Left lung (tissue), 10 donors: ENCODE measurements around the gene TRPM5. TPM values are rescaled to one million over a fixed set of nuclear protein-coding genes. Genes with fewer than 3 reads are reported as not detected.

Experiments used
- ATAC-seq: fragments of 200-7000 bp; cut with Tn5 transposase; one replicate; pipeline ENCODE4 v1.9.1; 2020; ENCODE audit warnings: moderate library complexity
- DNase-seq, 4 donors: peaks; one replicate each; pipeline ENCODE4 v3.0.0-alpha.2; 2013 to 2020
- H3K27ac ChIP-seq, 2 donors: fragments of 200-600 bp; sonication (generic) in 1 of 2; one replicate each; pipeline versions ENCODE4 v1.5.0 to v1.8.0; 2020 to 2021
- H3K27me3 ChIP-seq, 2 donors: fragments of 200-600 bp; sonication (generic) in 1 of 2; one replicate each; pipeline versions ENCODE4 v1.5.0 to v1.8.0; 2020 to 2021
- H3K36me3 ChIP-seq, 2 donors: fragments of 200-600 bp; sonication (generic) in 1 of 2; one replicate each; pipeline versions ENCODE4 v1.5.0 to v1.8.0; 2020 to 2021
- H3K4me1 ChIP-seq, 2 donors: fragments of 200-600 bp; one replicate each; pipeline ENCODE4 v1.8.0; 2021
- H3K4me3 ChIP-seq, 2 donors: fragments of 200-600 bp; sonication (generic) in 1 of 2; one replicate each; pipeline versions ENCODE4 v1.5.0 to v1.8.0; 2020 to 2021; ENCODE audit warnings: mild to moderate bottlenecking in 1 of 2
- H3K9me3 ChIP-seq, 2 donors: fragments of 200-600 bp; sonication (generic) in 1 of 2; one replicate each; pipeline versions ENCODE4 v1.5.0 to v1.8.0; 2020 to 2021
- intact Hi-C, 2 donors: fragments of 100-400 bp; cut with DNase I; formaldehyde crosslinking; loops; one replicate each; pipeline versions ENCODE4 v1.11.2 to v1.14.2; 2022
- polyA plus RNA-seq, 6 donors: library from polyadenylated mRNA; unstranded; fragments of 120-200 nt; gene quantifications; one replicate each; pipeline ENCODE4 v1.2.1, GENCODE V29; 2013; ENCODE audit not compliant: insufficient read length in 6 of 6
- total RNA-seq, 2 donors: library from RNA; stranded (reverse); fragmentation: NEBNext Ultra II Directional; extraction: Animal tissue kit (Norgen Biotek cat#: 25700); gene quantifications; one replicate each; pipeline ENCODE4 v1.2.1, GENCODE V29; 2021
- TF ChIP-seq, protein P1 (sequence below), 2 donors: fragments of 200-600 bp; sonication (generic) in 1 of 2; IDR thresholded peaks; one replicate each; pipeline versions ENCODE4 v1.5.0 to v1.8.0; 2021; ENCODE audit warnings: antibody characterized with exemption in 2 of 2
- donor health status: DM: no; HTN: yes; CAD: no.
- donor health status: DM: no; HTN: no; CAD: no.

TRPM5 gene
- total and polyA plus RNA-seq, 8 donors = 0.14 to 0.40 (median 0.31) TPM; not detected in 2

DNA sequence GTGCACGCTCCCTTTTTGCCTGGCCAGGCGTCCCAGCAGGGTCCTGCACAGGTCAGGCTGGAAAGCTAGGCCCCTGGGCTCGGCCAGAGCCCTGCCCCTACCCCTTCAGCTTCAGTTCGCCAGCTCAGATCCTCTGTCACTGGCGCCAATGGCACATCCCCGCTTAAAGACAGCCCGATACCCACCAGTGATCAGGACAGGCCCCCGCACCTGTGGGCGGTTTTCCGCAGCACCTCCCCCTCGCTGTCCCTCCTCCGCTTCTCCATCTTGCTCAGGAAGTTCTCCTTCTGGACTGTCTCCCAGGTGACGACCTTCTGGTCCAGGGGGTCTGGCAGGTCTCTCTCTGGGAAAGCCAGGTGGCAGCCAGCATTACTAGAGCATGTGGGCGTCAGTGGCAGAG is 37.9 kb downstream of the TRPM5 start:
- H3K36me3 ChIP-seq = peaks cover 0 to 30% of the 10 kb centered on the region in 2 donors
- H3K27me3 ChIP-seq = peaks cover 0 to 21% of the 10 kb centered on the region in 2 donors
- H3K4me1 ChIP-seq = peaks cover 6 to 11% of the 10 kb centered on the region in 2 donors
- no peaks in the 10 kb centered on the region for H3K9me3 ChIP-seq
- TF ChIP-seq, protein P1, sequence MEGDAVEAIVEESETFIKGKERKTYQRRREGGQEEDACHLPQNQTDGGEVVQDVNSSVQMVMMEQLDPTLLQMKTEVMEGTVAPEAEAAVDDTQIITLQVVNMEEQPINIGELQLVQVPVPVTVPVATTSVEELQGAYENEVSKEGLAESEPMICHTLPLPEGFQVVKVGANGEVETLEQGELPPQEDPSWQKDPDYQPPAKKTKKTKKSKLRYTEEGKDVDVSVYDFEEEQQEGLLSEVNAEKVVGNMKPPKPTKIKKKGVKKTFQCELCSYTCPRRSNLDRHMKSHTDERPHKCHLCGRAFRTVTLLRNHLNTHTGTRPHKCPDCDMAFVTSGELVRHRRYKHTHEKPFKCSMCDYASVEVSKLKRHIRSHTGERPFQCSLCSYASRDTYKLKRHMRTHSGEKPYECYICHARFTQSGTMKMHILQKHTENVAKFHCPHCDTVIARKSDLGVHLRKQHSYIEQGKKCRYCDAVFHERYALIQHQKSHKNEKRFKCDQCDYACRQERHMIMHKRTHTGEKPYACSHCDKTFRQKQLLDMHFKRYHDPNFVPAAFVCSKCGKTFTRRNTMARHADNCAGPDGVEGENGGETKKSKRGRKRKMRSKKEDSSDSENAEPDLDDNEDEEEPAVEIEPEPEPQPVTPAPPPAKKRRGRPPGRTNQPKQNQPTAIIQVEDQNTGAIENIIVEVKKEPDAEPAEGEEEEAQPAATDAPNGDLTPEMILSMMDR (IDR thresholded peaks at IDR 0.05) = no peak
- H3K27ac ChIP-seq = no peak overlapping the region
- DNase-seq = no peak
- ATAC-seq = no peak
- no peak overlapping the region for H3K4me3 ChIP-seq
- intact Hi-C loops = no loop called here

DNA sequence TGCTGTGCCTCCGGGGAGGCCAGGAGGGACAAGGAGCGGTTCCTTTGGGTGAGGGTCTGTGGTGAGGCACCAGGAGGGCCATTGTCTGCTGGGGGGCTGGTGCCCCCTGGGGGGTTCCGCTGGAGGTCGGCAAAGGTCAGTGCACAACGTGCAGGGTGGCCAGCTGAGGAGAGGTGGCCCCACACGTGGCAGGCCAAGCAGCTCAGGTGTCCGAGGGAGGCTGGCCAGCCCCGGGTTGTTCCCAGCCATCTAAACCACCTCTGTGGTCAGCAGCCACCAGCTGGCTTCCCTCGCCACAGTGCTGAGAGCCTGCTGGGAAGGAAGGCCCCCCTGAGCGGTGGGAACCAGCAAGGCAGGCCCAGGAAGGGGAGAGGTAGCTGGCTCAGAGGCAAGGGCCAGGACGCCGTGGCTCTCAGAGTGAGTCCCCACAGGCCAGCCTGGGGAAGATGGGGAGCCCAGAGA is 39.5 kb downstream of the TRPM5 start:
- Histone ChIP-seq H3K27ac (no peak overlapping the region), H3K9me3 (no peaks in the 10 kb centered on the region), H3K4me3 (no peak overlapping the region), H3K36me3 (peaks cover 0 to 30% of the 10 kb centered on the region in 2 donors), H3K27me3 (peaks cover 0 to 7% of the 10 kb centered on the region in 2 donors), H3K4me1 (peaks cover 7 to 17% of the 10 kb centered on the region in 2 donors)
- TF ChIP-seq, protein P1 (IDR thresholded peaks at IDR 0.05) = no peak
- DNase-seq (no peak), ATAC-seq (no peak)
- intact Hi-C loops = no loop called here

DNA sequence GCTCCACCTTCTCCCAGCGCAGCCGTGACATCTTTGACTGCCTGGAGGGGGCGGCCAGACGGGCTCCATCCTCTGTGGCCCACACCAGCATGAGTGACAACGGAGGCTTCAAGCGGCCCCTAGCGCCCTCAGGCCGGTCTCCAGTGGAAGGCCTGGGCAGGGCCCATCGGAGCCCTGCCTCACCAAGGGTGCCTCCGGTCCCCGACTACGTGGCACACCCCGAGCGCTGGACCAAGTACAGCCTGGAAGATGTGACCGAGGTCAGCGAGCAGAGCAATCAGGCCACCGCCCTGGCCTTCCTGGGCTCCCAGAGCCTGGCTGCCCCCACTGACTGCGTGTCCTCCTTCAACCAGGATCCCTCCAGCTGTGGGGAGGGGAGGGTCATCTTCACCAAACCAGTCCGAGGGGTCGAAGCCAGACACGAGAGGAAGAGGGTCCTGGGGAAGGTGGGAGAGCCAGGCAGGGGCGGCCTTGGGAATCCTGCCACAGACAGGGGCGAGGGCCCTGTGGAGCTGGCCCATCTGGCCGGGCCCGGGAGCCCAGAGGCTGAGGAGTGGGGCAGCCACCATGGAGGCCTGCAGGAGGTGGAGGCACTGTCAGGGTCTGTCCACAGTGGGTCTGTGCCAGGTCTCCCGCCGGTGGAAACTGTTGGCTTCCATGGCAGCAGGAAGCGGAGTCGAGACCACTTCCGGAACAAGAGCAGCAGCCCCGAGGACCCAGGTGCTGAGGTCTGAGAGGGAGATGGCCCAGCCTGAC is 41.2 kb downstream of the TRPM5 start:
- DNase-seq (no peak), ATAC-seq (no peak)
- peaks cover 0 to 38% of the 10 kb centered on the region in 2 donors for H3K36me3 ChIP-seq
- no peak overlapping the region for H3K4me3 ChIP-seq
- no peaks in the 10 kb centered on the region for H3K27me3 ChIP-seq
- peaks cover 16 to 31% of the 10 kb centered on the region in 2 donors for H3K4me1 ChIP-seq
- TF ChIP-seq, protein P1 (IDR thresholded peaks at IDR 0.05) = no peak
- no peaks in the 10 kb centered on the region for H3K9me3 ChIP-seq
- H3K27ac ChIP-seq = no peak overlapping the region
- intact Hi-C loops = no loop called here

DNA sequence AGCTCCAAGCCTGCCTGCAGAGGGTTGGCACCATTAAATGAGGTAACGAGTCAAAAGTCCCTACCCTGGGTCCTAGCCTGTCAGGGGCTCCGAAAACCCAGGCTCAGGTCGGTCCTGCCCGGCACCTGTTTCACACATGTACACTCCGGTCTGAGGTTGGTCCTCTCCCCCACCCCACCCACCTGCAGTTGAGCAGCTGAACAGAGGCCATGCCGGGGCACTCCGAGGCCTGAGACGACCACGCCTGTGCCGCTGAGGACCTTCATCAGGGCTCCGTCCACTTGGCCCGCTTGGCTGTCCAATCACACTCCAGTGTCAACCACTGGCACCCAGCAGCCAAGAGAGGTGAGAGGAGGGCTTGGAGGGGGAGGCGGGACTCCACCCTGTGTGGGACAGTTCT is 42.2 kb downstream of the TRPM5 start:
- ATAC-seq (no peak), DNase-seq (no peak)
- H3K4me3 ChIP-seq = peak overlapping the region in 1 of 2 donors; percentile 98
- H3K4me1 ChIP-seq = peaks cover 16 to 31% of the 10 kb centered on the region in 2 donors
- no peaks in the 10 kb centered on the region for H3K27me3 ChIP-seq
- intact Hi-C loops = no loop called here
- no peak overlapping the region for H3K27ac ChIP-seq
- peaks cover 0 to 44% of the 10 kb centered on the region in 2 donors for H3K36me3 ChIP-seq
- no peaks in the 10 kb centered on the region for H3K9me3 ChIP-seq
- TF ChIP-seq, protein P1 (IDR thresholded peaks at IDR 0.05) = no peak

DNA sequence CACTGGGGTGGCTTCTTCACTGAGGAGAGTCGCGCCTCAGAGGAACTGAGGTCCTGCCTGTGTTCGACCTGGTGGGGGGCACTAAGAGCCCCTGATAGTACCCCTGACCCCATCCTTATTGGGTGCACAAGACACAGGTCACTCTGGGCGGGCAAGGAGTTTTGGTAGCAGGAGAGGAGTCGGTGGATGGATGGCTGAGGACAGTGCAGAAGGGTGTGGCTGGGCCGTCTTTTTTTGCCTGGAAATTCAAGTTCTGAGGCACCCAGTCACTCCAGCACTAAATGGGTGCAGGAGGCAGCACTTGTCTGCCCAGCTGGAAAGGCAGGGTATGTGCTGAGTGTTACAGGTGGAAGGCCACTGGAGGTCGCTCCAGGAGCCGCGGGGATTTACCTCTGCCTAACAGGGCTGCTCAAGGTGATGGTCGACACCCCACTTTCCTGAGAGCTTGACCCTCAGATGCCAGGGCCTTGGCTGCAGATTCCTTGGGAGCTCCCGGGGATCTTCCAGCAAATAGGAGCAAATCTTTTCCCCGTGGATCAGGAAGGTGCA is 42.8 kb downstream of the TRPM5 start:
- intact Hi-C loops = no loop called here
- peaks cover 0 to 49% of the 10 kb centered on the region in 2 donors for H3K36me3 ChIP-seq
- peak overlapping the region; percentile 98 to 99 for H3K4me3 ChIP-seq
- TF ChIP-seq, protein P1 (IDR thresholded peaks at IDR 0.05) = no peak
- no peaks in the 10 kb centered on the region for H3K9me3 ChIP-seq
- DNase-seq (no peak), ATAC-seq (no peak)
- H3K27me3 ChIP-seq = no peaks in the 10 kb centered on the region
- peak overlapping the region in 1 of 2 donors; percentile 97 for H3K27ac ChIP-seq
- peaks cover 16 to 31% of the 10 kb centered on the region in 2 donors for H3K4me1 ChIP-seq
